ENCODE results near the gene EPHA8. TPM values are rescaled to one million over a fixed set of nuclear protein-coding genes. Genes with fewer than 3 reads are reported as not detected.

The EPHA8 gene
- polyA plus RNA-seq, 1 of the 3 experiments (the other 2 are of a cell fraction), result 0.02 TPM

DNA sequence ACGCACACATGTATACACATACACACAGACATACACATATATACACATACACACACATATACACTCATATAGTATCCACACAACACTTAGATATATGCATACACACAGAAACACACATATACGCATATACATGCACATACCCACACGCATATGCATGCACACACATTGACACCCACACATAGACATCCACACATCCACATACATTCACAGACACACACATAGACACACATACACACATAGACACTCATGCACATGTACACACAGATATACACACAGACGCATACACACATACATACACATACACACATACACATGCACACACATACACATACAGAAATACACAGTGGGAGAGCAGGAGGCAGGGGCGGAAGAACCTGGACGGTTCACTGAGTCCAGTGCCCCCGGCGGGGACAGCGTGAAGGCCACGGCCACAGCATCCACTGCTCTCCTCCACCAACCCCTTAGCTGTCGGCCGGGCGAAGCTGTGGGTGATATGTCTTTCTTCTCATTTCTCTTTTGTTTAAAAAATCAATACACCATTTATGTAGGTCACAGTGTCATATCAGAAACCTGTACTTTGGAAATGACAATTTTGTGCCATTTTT, 86.9 kb downstream of the EPHA8 start:
- CTCF ChIA-PET, result interaction anchor here (1.9 to 2.1 kb wide), 2 partner anchors 8 to 234 kb away, joined by 9 to 22 read pairs; partner anchors contain the start of gene C1QC
- Histone ChIP-seq H3K36me3 (replicated peaks in 1 of 2; ENCODE audit: control insufficient read depth in 1 of 2, insufficient read depth in 2 of 2, low read length in 1 of 2) (no peaks in the 10 kb centered on the region), H3K4me2 (no peak overlapping the region), H2AFZ (ENCODE audit: low read depth) (no peak overlapping the region), H3K9ac (no peak overlapping the region), H3K27ac (ENCODE audit: low read depth in 2 of 2, low read length in 1 of 2) (no peak overlapping the region), H3F3A (replicated peaks; ENCODE audit: insufficient read depth) (no peaks in the 10 kb centered on the region), H3K79me2 (ENCODE audit: insufficient read depth) (no peaks in the 10 kb centered on the region), H3K9me3 (no peaks in the 10 kb centered on the region), H4K20me1 (ENCODE audit: insufficient read depth) (no peaks in the 10 kb centered on the region), H3K27me3 (ENCODE audit: insufficient read depth) (peaks cover 7% of the 10 kb centered on the region), H3K4me1 (ENCODE audit: control insufficient read depth in 1 of 2, insufficient read depth in 2 of 2, low read depth in 1 of 2, low read length in 1 of 2) (peaks cover 0 to 17% of the 10 kb centered on the region in 2 experiments; a peak in 1 of 4 replicates), H3K4me3 (ENCODE audit: low read depth in 2 of 2, low read length in 1 of 2) (no peak overlapping the region), H3K9me2 (no peaks in the 10 kb centered on the region)
- POLR2A ChIA-PET, result no interaction called here
- TF ChIP-seq, protein P1, sequence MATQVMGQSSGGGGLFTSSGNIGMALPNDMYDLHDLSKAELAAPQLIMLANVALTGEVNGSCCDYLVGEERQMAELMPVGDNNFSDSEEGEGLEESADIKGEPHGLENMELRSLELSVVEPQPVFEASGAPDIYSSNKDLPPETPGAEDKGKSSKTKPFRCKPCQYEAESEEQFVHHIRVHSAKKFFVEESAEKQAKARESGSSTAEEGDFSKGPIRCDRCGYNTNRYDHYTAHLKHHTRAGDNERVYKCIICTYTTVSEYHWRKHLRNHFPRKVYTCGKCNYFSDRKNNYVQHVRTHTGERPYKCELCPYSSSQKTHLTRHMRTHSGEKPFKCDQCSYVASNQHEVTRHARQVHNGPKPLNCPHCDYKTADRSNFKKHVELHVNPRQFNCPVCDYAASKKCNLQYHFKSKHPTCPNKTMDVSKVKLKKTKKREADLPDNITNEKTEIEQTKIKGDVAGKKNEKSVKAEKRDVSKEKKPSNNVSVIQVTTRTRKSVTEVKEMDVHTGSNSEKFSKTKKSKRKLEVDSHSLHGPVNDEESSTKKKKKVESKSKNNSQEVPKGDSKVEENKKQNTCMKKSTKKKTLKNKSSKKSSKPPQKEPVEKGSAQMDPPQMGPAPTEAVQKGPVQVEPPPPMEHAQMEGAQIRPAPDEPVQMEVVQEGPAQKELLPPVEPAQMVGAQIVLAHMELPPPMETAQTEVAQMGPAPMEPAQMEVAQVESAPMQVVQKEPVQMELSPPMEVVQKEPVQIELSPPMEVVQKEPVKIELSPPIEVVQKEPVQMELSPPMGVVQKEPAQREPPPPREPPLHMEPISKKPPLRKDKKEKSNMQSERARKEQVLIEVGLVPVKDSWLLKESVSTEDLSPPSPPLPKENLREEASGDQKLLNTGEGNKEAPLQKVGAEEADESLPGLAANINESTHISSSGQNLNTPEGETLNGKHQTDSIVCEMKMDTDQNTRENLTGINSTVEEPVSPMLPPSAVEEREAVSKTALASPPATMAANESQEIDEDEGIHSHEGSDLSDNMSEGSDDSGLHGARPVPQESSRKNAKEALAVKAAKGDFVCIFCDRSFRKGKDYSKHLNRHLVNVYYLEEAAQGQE (IDR thresholded peaks at IDR 0.05; ENCODE audit: low read depth, low read length), result no peak
- TF ChIP-seq POLR2AphosphoS5 (IDR thresholded peaks at IDR 0.05; ENCODE audit: low read depth, low read length) (no peak), JUND (IDR thresholded peaks at IDR 0.05) (no peak), MXI1 (IDR thresholded peaks at IDR 0.05; ENCODE audit: low read depth, low read length) (no peak), SIN3A (IDR thresholded peaks at IDR 0.05; ENCODE audit: borderline replicate concordance, low read depth, low read length) (no peak), RAD21 (IDR thresholded peaks at IDR 0.05; ENCODE audit: low read length) (no peak), NFIC (IDR thresholded peaks at IDR 0.05; ENCODE audit: borderline replicate concordance) (no peak), RXRA (IDR thresholded peaks at IDR 0.05; ENCODE audit: borderline replicate concordance, low read depth) (no peak), FOXM1 (IDR thresholded peaks at IDR 0.05; ENCODE audit: low read depth) (no peak), MEF2A (IDR thresholded peaks at IDR 0.05; ENCODE audit: borderline replicate concordance, low read depth) (no peak), GABPA (IDR thresholded peaks at IDR 0.05; ENCODE audit: low read depth) (no peak), RFX5 (IDR thresholded peaks at IDR 0.05; ENCODE audit: low read length) (no peak), FOSL2 (IDR thresholded peaks at IDR 0.05; ENCODE audit: borderline replicate concordance, low read depth) (no peak), TCF12 (IDR thresholded peaks at IDR 0.05) (no peak), YY1 (IDR thresholded peaks at IDR 0.05; ENCODE audit: low read depth) (no peak), CHD2 (IDR thresholded peaks at IDR 0.05; ENCODE audit: low read length, partially characterized antibody) (no peak), ELF1 (IDR thresholded peaks at IDR 0.05) (no peak), FOXJ3 (CRISPR knock-in tag; IDR thresholded peaks at IDR 0.05) (no peak)
- TF ChIP-seq, protein P2, sequence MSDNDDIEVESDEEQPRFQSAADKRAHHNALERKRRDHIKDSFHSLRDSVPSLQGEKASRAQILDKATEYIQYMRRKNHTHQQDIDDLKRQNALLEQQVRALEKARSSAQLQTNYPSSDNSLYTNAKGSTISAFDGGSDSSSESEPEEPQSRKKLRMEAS (IDR thresholded peaks at IDR 0.05; ENCODE audit: low read depth), result no peak
- DNase-seq, result no peak
- 78% methylated on average over 13 of the region's 13 CpGs for WGBS (ENCODE audit: low lambda C conversion rate)

Measured in SK-N-SH (cell line).